ENCODE data around the gene TMEM35B. TPM values are rescaled to one million over a fixed set of nuclear protein-coding genes. Genes with fewer than 3 reads are reported as not detected.

Gene TMEM35B
- total RNA-seq, 1 experiment from 2014 or later, result 18.7 TPM

DNA sequence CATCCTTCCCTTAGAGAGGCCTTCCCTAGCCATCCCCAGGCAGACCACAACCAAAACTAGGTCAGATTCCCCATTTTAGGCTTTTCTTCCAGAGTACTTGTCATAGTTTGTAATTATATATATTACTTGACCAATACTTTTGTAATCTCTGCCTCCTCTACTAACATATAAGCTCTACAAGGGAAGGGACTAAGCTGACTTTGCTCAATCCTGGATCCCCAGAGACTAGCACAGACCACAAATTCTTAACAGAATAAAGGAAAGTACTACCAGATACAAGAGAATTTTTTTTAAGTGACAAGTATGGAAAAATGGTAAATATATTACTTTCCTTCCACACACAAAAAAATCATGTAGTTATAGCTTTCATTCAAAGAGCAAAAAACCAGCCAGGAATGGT lies 44.6 kb upstream of the TMEM35B start:
- DNase-seq (ENCODE audit: low read depth, low spot score) (no peak), ATAC-seq (no peak)
- CTCF ChIA-PET, result no interaction called here
- in situ Hi-C loops (cut with HindIII; ENCODE audit: low pct_unique_long_range_greater_than_20kb, low sequenced_read_pairs) (no loop called here), intact Hi-C loops (cut with micrococcal nuclease; ENCODE audit: unreplicated experiment) (no loop called here)
- H3K4me3 ChIP-seq (ENCODE audit: low read depth in 2 of 2, low read length in 2 of 2), result peak overlapping the region in 1 of 2 experiments; percentile 91; a peak in 1 of 4 replicates
- H3K27ac ChIP-seq (ENCODE audit: low read length), result no peak overlapping the region
- H3K4me1 ChIP-seq (ENCODE audit: control insufficient read depth, insufficient read depth, low read length), result peaks cover 13% of the 10 kb centered on the region
- POLR2A ChIA-PET, result no interaction called here
- H3K36me3 ChIP-seq (ENCODE audit: control insufficient read depth, insufficient read depth, low read length), result peaks cover 4% of the 10 kb centered on the region; the same call in 1 of the 2 replicates
- no TSS peak for BruUV-seq (replicated peaks)
- no peaks in the 10 kb centered on the region for H3K27me3 ChIP-seq (ENCODE audit: control insufficient read depth, insufficient read depth, low read length)
- peaks cover 19% of the 10 kb centered on the region; the same call in 1 of the 2 replicates for H3K9me3 ChIP-seq (ENCODE audit: control insufficient read depth, insufficient read depth, low read depth, low read length)
- TF ChIP-seq, protein P1, sequence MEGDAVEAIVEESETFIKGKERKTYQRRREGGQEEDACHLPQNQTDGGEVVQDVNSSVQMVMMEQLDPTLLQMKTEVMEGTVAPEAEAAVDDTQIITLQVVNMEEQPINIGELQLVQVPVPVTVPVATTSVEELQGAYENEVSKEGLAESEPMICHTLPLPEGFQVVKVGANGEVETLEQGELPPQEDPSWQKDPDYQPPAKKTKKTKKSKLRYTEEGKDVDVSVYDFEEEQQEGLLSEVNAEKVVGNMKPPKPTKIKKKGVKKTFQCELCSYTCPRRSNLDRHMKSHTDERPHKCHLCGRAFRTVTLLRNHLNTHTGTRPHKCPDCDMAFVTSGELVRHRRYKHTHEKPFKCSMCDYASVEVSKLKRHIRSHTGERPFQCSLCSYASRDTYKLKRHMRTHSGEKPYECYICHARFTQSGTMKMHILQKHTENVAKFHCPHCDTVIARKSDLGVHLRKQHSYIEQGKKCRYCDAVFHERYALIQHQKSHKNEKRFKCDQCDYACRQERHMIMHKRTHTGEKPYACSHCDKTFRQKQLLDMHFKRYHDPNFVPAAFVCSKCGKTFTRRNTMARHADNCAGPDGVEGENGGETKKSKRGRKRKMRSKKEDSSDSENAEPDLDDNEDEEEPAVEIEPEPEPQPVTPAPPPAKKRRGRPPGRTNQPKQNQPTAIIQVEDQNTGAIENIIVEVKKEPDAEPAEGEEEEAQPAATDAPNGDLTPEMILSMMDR (IDR thresholded peaks at IDR 0.05), result no peak
- TF ChIP-seq TCF7L2 (IDR thresholded peaks at IDR 0.05; ENCODE audit: low read depth, low read length), result no peak
- TF ChIP-seq SIN3A (IDR thresholded peaks at IDR 0.05; ENCODE audit: borderline replicate concordance, insufficient read depth, low read depth, low read length), result no peak
- TF ChIP-seq, protein P2, sequence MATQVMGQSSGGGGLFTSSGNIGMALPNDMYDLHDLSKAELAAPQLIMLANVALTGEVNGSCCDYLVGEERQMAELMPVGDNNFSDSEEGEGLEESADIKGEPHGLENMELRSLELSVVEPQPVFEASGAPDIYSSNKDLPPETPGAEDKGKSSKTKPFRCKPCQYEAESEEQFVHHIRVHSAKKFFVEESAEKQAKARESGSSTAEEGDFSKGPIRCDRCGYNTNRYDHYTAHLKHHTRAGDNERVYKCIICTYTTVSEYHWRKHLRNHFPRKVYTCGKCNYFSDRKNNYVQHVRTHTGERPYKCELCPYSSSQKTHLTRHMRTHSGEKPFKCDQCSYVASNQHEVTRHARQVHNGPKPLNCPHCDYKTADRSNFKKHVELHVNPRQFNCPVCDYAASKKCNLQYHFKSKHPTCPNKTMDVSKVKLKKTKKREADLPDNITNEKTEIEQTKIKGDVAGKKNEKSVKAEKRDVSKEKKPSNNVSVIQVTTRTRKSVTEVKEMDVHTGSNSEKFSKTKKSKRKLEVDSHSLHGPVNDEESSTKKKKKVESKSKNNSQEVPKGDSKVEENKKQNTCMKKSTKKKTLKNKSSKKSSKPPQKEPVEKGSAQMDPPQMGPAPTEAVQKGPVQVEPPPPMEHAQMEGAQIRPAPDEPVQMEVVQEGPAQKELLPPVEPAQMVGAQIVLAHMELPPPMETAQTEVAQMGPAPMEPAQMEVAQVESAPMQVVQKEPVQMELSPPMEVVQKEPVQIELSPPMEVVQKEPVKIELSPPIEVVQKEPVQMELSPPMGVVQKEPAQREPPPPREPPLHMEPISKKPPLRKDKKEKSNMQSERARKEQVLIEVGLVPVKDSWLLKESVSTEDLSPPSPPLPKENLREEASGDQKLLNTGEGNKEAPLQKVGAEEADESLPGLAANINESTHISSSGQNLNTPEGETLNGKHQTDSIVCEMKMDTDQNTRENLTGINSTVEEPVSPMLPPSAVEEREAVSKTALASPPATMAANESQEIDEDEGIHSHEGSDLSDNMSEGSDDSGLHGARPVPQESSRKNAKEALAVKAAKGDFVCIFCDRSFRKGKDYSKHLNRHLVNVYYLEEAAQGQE (IDR thresholded peaks at IDR 0.05; ENCODE audit: insufficient read depth in 1 of 2, low read depth in 2 of 2, low read length in 1 of 2), result no peak
- no peak for TF ChIP-seq POLR2AphosphoS5 (IDR thresholded peaks at IDR 0.05; ENCODE audit: low read depth, low read length)

DNA sequence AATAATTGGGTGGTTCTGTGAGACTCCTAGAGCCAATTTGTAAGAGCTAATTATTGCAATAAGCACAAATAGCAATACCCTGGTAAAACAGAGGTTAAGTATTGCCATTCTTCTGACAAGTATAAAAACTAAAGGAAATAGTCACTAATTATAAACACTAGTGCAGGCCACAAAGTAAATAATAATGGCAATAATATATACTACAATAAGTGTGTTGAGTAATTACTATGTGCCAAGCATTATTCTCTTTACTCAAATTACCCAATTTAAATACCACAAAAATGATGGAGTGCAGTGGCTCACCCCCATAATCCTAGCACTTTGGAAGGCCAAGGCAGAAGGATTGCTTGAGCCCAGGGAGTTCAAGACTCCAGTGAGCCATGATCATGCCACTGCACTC lies 31.3 kb upstream of the TMEM35B start:
- H3K36me3 ChIP-seq (ENCODE audit: control insufficient read depth, insufficient read depth, low read length), result peaks cover 15% of the 10 kb centered on the region
- intact Hi-C loops (cut with micrococcal nuclease; ENCODE audit: unreplicated experiment), result no loop called here
- ATAC-seq (no peak), DNase-seq (ENCODE audit: low read depth, low spot score) (no peak)
- H3K27me3 ChIP-seq (ENCODE audit: control insufficient read depth, insufficient read depth, low read length), result no peaks in the 10 kb centered on the region
- ChIA-PET CTCF (no interaction called here), POLR2A (no interaction called here)
- in situ Hi-C loops (cut with HindIII; ENCODE audit: low pct_unique_long_range_greater_than_20kb, low sequenced_read_pairs), result no loop called here
- no peak overlapping the region for H3K27ac ChIP-seq (ENCODE audit: low read length)
- no peaks in the 10 kb centered on the region for H3K4me1 ChIP-seq (ENCODE audit: control insufficient read depth, insufficient read depth, low read length)
- no peaks in the 10 kb centered on the region for H3K9me3 ChIP-seq (ENCODE audit: control insufficient read depth, insufficient read depth, low read depth, low read length)
- TF ChIP-seq SIN3A (IDR thresholded peaks at IDR 0.05; ENCODE audit: borderline replicate concordance, insufficient read depth, low read depth, low read length), result no peak
- no TSS peak for BruUV-seq (replicated peaks)
- no peak overlapping the region for H3K4me3 ChIP-seq (ENCODE audit: low read depth in 2 of 2, low read length in 2 of 2)

DNA sequence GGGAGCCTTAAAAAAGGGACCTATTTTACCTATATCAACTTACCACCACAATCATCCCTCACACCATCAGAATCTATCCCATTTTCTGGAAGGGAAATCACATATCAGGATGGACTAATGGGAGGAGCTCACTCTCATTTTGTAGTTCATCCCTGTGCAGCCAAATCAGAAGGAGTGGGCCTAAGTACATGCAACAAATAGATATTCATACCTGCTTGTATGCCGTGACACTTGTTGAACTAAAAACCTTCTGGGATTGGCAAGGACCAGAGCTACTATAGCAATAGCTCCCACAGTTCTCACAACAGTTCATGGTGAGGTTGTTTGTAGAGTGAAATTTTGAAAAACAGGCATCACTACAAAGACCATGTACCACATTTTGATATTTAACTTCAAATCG lies 29.3 kb upstream of the TMEM35B start:
- no TSS peak for BruUV-seq (replicated peaks)
- DNase-seq (ENCODE audit: low read depth, low spot score) (no peak), ATAC-seq (no peak)
- H3K4me1 ChIP-seq (ENCODE audit: control insufficient read depth, insufficient read depth, low read length), result no peaks in the 10 kb centered on the region
- ChIA-PET CTCF (no interaction called here), POLR2A (no interaction called here)
- peaks cover 19% of the 10 kb centered on the region for H3K36me3 ChIP-seq (ENCODE audit: control insufficient read depth, insufficient read depth, low read length)
- no peak overlapping the region for H3K4me3 ChIP-seq (ENCODE audit: low read depth in 2 of 2, low read length in 2 of 2)
- intact Hi-C loops (cut with micrococcal nuclease; ENCODE audit: unreplicated experiment), result no loop called here
- no peaks in the 10 kb centered on the region for H3K27me3 ChIP-seq (ENCODE audit: control insufficient read depth, insufficient read depth, low read length)
- TF ChIP-seq TCF7L2 (IDR thresholded peaks at IDR 0.05; ENCODE audit: low read depth, low read length), result no peak
- in situ Hi-C loops (cut with HindIII; ENCODE audit: low pct_unique_long_range_greater_than_20kb, low sequenced_read_pairs), result no loop called here
- H3K9me3 ChIP-seq (ENCODE audit: control insufficient read depth, insufficient read depth, low read depth, low read length), result no peaks in the 10 kb centered on the region
- no peak overlapping the region for H3K27ac ChIP-seq (ENCODE audit: low read length)
